H7 (cell line): Measurements from ENCODE around the gene SCN8A. TPM values are rescaled to one million over a fixed set of nuclear protein-coding genes. Genes with fewer than 3 reads are reported as not detected.
"Not testable (repeated sequence)": the region's sequence is repeated elsewhere in the genome, so short reads cannot be mapped to it uniquely, and the experiment has no call there.

Experiments used
- DNase-seq: peaks from one replicate; pipeline ENCODE4 v3.0.0; 2012
- H3K27me3 ChIP-seq: 2 replicates; pipeline ENCODE4 v1.6.0; 2011; ENCODE audit warnings: mild to moderate bottlenecking, low read length; ENCODE audit not compliant: control insufficient read depth, insufficient read depth
- H3K36me3 ChIP-seq: replicated peaks from 2 replicates; pipeline ENCODE4 v1.5.1; 2011; ENCODE audit warnings: low read length; ENCODE audit not compliant: control insufficient read depth, insufficient read depth
- H3K4me3 ChIP-seq: 2 replicates; pipeline ENCODE4 v1.5.1; 2011; ENCODE audit warnings: low read depth, mild to moderate bottlenecking, control low read depth, low read length, moderate library complexity; ENCODE audit not compliant: insufficient read depth
- total RNA-seq: library from RNA; depleted of rRNA; stranded (reverse); fragments of >200 nt; shearing (Covaris generic); gene quantifications from 2 replicates; pipeline ENCODE4 v1.2.3, GENCODE V29; 2014

Gene SCN8A
- total RNA-seq, 1 experiment from 2014 or later: 3.9 TPM

- DNase-seq: no peak
- H3K27me3 ChIP-seq: no peaks in the 10 kb centered on the region
- no peak overlapping the region for H3K4me3 ChIP-seq
- H3K36me3 ChIP-seq: no peaks in the 10 kb centered on the region
Observed at GRCh38 chr12:51598156-51598555, 7.1 kb downstream of the SCN8A start.

- Histone ChIP-seq H3K27me3 (no peaks in the 10 kb centered on the region), H3K36me3 (no peaks in the 10 kb centered on the region), H3K4me3 (no peak overlapping the region)
- DNase-seq: no peak
Observed at GRCh38 chr12:51600721-51601120, 9.7 kb downstream of the SCN8A start.

GRCh38 chr12:51601241-51601640 lies 10.2 kb downstream of the SCN8A start:
- DNase-seq: no peak
- Histone ChIP-seq H3K4me3 (no peak overlapping the region), H3K36me3 (no peaks in the 10 kb centered on the region), H3K27me3 (no peaks in the 10 kb centered on the region)

DNA sequence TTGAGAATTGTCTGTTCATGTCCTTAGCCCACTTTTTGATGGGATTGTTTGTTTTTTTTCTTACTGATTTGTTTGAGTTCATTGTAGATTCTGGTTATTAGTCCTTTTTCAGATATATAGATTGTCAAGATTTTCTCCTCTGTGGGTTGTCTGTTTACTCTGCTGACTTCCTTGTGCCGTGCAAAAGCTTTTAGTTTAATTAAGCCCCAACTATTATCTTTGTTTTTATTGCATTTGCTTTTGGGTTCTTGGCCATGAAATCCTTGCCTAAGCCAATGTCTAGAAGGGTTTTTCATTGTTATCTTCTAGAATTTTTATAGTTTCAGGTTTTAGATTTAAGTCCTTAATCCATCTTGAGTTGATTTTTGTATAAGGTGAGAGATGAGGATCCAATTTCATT lies 14.9 kb downstream of the SCN8A start:
- not testable (repeated sequence) for DNase-seq, H3K4me3 ChIP-seq, H3K36me3 ChIP-seq, H3K27me3 ChIP-seq

- not testable (repeated sequence) for H3K27me3 ChIP-seq, H3K36me3 ChIP-seq, DNase-seq, H3K4me3 ChIP-seq
Observed at GRCh38 chr12:51607197-51607596, 16.2 kb downstream of the SCN8A start.

DNA sequence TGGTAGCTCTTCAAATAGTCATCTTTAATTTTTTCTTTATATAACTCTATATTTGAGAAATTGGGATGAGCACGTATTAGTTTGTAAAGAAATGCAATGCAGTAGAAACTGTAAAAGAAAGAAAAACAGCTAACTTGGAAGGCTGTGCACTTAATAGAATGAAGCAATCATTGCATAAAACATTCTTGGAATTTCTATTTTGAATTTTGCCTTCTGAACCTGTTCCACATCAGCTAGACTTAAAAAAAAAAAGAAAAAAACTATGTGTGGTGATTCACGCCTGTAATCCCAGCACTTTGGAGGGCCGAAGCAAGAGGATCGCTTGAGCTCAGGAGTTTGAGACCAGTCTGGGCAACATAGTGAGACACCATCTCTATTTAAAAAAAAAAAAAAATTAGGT lies 29.4 kb downstream of the SCN8A start:
- no peak for DNase-seq
- Histone ChIP-seq H3K4me3 (no peak overlapping the region), H3K36me3 (no peaks in the 10 kb centered on the region), H3K27me3 (no peaks in the 10 kb centered on the region)

GRCh38 chr12:51621156-51621922 lies 30.3 kb downstream of the SCN8A start:
- H3K4me3 ChIP-seq: no peak overlapping the region
- DNase-seq: no peak
- H3K27me3 ChIP-seq: no peaks in the 10 kb centered on the region
- no peaks in the 10 kb centered on the region for H3K36me3 ChIP-seq

DNA sequence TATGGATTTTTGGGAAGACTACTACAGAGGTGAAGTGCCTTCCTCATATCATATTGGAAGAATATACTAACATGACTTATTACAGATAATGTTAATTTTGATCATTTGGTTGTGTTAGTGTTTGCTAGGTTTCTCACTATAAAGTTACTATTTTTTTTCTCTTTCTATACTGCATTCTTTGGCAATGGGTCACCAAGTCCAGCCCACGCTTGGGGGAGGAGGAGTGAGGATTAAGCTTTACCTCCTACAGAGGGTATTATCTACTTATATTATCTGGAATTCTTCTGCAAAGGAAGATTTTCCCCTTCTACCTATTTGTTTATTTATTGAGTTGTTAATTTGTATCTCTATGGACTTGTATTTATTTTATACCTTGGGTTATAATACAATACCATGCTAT lies 31.5 kb downstream of the SCN8A start:
- no peak overlapping the region for H3K4me3 ChIP-seq
- H3K27me3 ChIP-seq: no peaks in the 10 kb centered on the region
- H3K36me3 ChIP-seq: no peaks in the 10 kb centered on the region
- no peak for DNase-seq

GRCh38 chr12:51625370-51625769 lies 34.3 kb downstream of the SCN8A start:
- H3K36me3 ChIP-seq: no peaks in the 10 kb centered on the region
- H3K27me3 ChIP-seq: no peaks in the 10 kb centered on the region
- H3K4me3 ChIP-seq: no peak overlapping the region
- no peak for DNase-seq

- Histone ChIP-seq H3K36me3 (no peaks in the 10 kb centered on the region), H3K4me3 (no peak overlapping the region), H3K27me3 (no peaks in the 10 kb centered on the region)
- no peak for DNase-seq
Observed at GRCh38 chr12:51626115-51626514, 35.1 kb downstream of the SCN8A start.

- DNase-seq: no peak
- no peaks in the 10 kb centered on the region for H3K27me3 ChIP-seq
- no peaks in the 10 kb centered on the region for H3K36me3 ChIP-seq
- no peak overlapping the region for H3K4me3 ChIP-seq
Observed at GRCh38 chr12:51626629-51627028, 35.6 kb downstream of the SCN8A start.

DNA sequence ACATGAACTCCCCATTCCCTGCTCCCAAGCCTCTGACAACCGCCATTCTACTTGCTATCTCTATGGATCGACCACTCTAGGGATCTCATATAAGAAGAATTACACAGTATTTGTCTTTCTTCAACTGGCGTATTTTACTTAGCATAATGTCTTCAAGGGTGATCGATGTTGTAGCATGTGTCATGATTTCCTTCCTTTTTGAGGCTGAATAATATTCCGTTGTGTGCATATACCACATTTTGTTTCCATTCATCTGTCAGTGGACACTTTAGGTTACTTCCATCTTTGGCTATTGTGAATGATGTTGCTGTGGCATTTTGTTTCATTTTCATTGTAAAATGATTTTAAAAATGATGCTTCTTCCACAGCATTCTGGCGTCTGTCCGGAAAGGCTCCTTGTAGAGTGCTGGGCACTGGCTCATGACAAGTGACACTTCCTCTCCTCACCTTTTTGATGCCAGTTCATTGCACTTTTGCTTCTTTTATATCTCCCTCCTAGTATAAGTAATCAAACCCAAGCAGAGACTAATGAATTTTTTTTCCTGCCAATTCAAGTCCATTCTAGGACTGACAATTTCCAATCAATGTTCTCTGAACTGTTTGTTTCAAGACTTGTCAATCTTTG lies 39.3 kb downstream of the SCN8A start:
- Histone ChIP-seq H3K36me3 (no peaks in the 10 kb centered on the region), H3K27me3 (no peaks in the 10 kb centered on the region), H3K4me3 (no peak overlapping the region)
- DNase-seq: no peak

DNA sequence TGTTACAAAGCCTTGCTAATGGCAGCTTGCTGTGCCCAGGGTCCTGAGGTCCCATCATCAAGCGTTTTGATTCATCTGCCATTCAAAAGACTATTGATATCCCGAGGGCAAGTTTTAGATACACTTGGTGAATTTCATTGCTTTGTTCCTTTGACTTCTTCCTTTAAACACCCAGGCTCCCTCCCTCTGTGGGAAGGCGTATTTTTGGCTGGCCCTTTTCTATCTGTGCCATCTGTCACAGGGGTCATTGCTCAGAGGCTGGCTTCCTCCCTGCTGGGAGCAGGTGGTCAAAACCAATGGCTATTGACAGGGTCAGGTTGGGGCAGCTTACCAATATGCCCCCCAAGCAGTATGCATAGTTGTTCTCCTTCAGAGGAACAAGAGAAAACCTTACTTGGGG lies 40.0 kb downstream of the SCN8A start:
- no peaks in the 10 kb centered on the region for H3K36me3 ChIP-seq
- DNase-seq: no peak
- H3K4me3 ChIP-seq: no peak overlapping the region
- no peaks in the 10 kb centered on the region for H3K27me3 ChIP-seq

DNA sequence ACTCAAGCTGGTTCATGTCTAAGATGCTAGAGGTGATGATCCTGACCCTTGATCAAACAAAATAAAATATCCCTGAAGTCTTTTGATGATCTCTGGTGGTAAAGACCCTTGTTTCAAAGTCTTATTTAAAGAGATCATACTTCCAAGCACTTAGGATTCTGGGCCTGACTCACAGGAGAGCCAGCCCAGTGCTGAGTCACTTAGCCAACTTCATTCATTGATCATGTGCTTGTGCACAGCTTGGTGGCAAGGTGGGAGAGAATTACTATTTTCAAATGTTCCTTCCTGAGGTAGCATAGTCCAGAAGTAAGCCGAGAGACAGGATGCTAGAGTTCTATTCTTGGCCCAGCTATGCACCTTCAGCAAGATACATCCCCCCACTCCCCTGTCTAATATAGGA lies 40.6 kb downstream of the SCN8A start:
- H3K36me3 ChIP-seq: no peaks in the 10 kb centered on the region
- no peak overlapping the region for H3K4me3 ChIP-seq
- H3K27me3 ChIP-seq: no peaks in the 10 kb centered on the region
- no peak for DNase-seq

DNA sequence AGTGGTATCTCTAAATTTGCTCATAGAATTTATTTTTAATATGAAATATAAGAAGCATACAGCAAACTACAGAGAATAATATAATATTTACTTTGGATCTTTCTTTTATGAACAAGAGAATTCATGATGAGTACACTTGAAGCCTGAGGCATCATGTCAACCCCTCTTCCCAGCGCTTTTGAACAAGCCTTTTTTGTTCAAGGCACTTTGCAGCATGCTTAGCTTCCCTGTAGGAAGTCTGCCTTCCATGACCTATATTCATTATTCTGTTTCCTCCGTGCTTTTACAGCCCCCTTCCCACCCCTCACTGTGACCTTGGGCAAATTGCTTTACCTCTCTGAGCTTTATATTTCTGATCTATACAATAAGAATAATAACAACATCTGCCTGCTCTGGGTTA lies 41.6 kb downstream of the SCN8A start:
- Histone ChIP-seq H3K36me3 (no peaks in the 10 kb centered on the region), H3K27me3 (no peaks in the 10 kb centered on the region), H3K4me3 (no peak overlapping the region)
- no peak for DNase-seq
